GM12873 (cell line): ENCODE data around the gene TRPM5.

Source experiments
- CTCF ChIP-seq: IDR thresholded peaks from 2 replicates; pipeline ENCODE4 v1.5.1; 2012; ENCODE audit warnings: low read depth, mild to moderate bottlenecking, moderate library complexity, low read length, control low read depth; ENCODE audit not compliant: insufficient read depth; ENCODE audit errors: missing control alignments

Gene TRPM5

GRCh38 chr11:2395211-2395730 is 49.0 kb downstream of the TRPM5 start:
- TF ChIP-seq CTCF, result no peak

GRCh38 chr11:2394818-2395105 is 49.6 kb downstream of the TRPM5 start:
- no peak for TF ChIP-seq CTCF
